ENCODE data around the gene PHACTR3. TPM values are rescaled to one million over a fixed set of nuclear protein-coding genes. Genes with fewer than 3 reads are reported as not detected.

Gene PHACTR3
- total RNA-seq: 0.12 TPM in 1 of 2 replicates, not detected in the other

GRCh38 chr20:59603781-59604541 is at the start of gene PHACTR3:
Gene PHACTR3 (plus strand): TSS chr20:59604540. CDS start chr20:59605015, 475 bp downstream.

